Thoracic aorta (tissue), 2 donors: ENCODE results near the gene NPAS3. TPM values are rescaled to one million over a fixed set of nuclear protein-coding genes. Genes with fewer than 3 reads are reported as not detected.

Experiments used
- ATAC-seq: fragments of 150-250 bp; one replicate; pipeline ENCODE4 v1.8.0; 2017; ENCODE audit warnings: low read depth; ENCODE audit not compliant: insufficient number of reproducible peaks, low FRiP score
- DNase-seq: peaks from one replicate; pipeline ENCODE4 v3.0.0-alpha.2; 2020; ENCODE audit warnings: low spot score
- H3K27ac ChIP-seq, 2 donors: fragments of 200-600 bp; sonication (generic); 1 replicate in 1 of 2; 2 replicates in 1 of 2; pipeline ENCODE4 v1.5.1; 2016; ENCODE audit warnings: mild to moderate bottlenecking in 2 of 2, moderate library complexity in 2 of 2
- H3K27me3 ChIP-seq: fragments of 200-600 bp; sonication (generic); replicated peaks from 2 replicates; pipeline ENCODE4 v1.6.0; 2016; ENCODE audit warnings: mild to moderate bottlenecking; ENCODE audit not compliant: insufficient read depth
- H3K36me3 ChIP-seq: fragments of 200-600 bp; sonication (generic); one replicate; pipeline ENCODE4 v1.5.1; 2016
- H3K4me1 ChIP-seq, 2 donors: fragments of 200-600 bp; sonication (generic); 1 replicate in 1 of 2; 2 replicates in 1 of 2; pipeline versions ENCODE4 v1.5.1 to v1.6.0; 2016; ENCODE audit warnings: low read depth in 2 of 2, mild to moderate bottlenecking in 1 of 2; ENCODE audit not compliant: control insufficient read depth in 1 of 2
- H3K4me3 ChIP-seq: fragments of 200-600 bp; sonication (generic); 2 replicates; pipeline ENCODE4 v1.5.1; 2016; ENCODE audit warnings: mild to moderate bottlenecking
- H3K9me3 ChIP-seq: fragments of 200-600 bp; sonication (generic); 2 replicates; pipeline ENCODE4 v1.5.1; 2016
- CTCF ChIP-seq: fragments of 200-600 bp; sonication (generic); IDR thresholded peaks from one replicate; pipeline ENCODE4 v1.5.1; 2019; ENCODE audit warnings: antibody characterized with exemption
- total RNA-seq, 2 donors: library from RNA; depleted of rRNA; stranded (reverse); fragments of >200 nt; gene quantifications; one replicate each; pipeline versions ENCODE4 v1.1.0 to v1.2.3, GENCODE V29; 2016

NPAS3 gene
- total RNA-seq, 2 donors from 2014 or later, result 1.1 TPM; not detected in 1

- no peak overlapping the region for H3K27ac ChIP-seq
- H3K9me3 ChIP-seq, result no peaks in the 10 kb centered on the region
- DNase-seq, result no peak
- no peaks in the 10 kb centered on the region for H3K36me3 ChIP-seq
- H3K4me3 ChIP-seq, result no peak overlapping the region
- H3K27me3 ChIP-seq, result no peaks in the 10 kb centered on the region
- TF ChIP-seq CTCF, result no peak
- H3K4me1 ChIP-seq, result no peaks in the 10 kb centered on the region
- ATAC-seq, result no peak
Measured at GRCh38 chr14:33618361-33619105, 679.9 kb downstream of the NPAS3 start.

- TF ChIP-seq CTCF, result no peak
- no peaks in the 10 kb centered on the region for H3K36me3 ChIP-seq
- no peak overlapping the region for H3K4me3 ChIP-seq
- no peak overlapping the region for H3K27ac ChIP-seq
- DNase-seq, result no peak
- no peaks in the 10 kb centered on the region for H3K9me3 ChIP-seq
- no peaks in the 10 kb centered on the region for H3K4me1 ChIP-seq
- no peak for ATAC-seq
- no peaks in the 10 kb centered on the region for H3K27me3 ChIP-seq
Measured at GRCh38 chr14:33622496-33622895, 683.8 kb downstream of the NPAS3 start.

- H3K36me3 ChIP-seq, result no peaks in the 10 kb centered on the region
- ATAC-seq (no peak), DNase-seq (no peak)
- H3K4me3 ChIP-seq, result no peak overlapping the region
- no peak overlapping the region for H3K27ac ChIP-seq
- TF ChIP-seq CTCF, result no peak
- H3K4me1 ChIP-seq, result no peaks in the 10 kb centered on the region
- H3K9me3 ChIP-seq, result no peaks in the 10 kb centered on the region
- H3K27me3 ChIP-seq, result no peaks in the 10 kb centered on the region
Measured at GRCh38 chr14:33629792-33630191, 691.1 kb downstream of the NPAS3 start.

- no peaks in the 10 kb centered on the region for H3K4me1 ChIP-seq
- H3K36me3 ChIP-seq, result no peaks in the 10 kb centered on the region
- no peaks in the 10 kb centered on the region for H3K27me3 ChIP-seq
- no peak for DNase-seq
- no peak for ATAC-seq
- H3K27ac ChIP-seq, result no peak overlapping the region
- no peaks in the 10 kb centered on the region for H3K9me3 ChIP-seq
- H3K4me3 ChIP-seq, result no peak overlapping the region
- TF ChIP-seq CTCF, result no peak
Measured at GRCh38 chr14:33631021-33631420, 692.3 kb downstream of the NPAS3 start.

GRCh38 chr14:33631441-33631840 lies 692.8 kb downstream of the NPAS3 start:
- no peak overlapping the region for H3K27ac ChIP-seq
- ATAC-seq, result no peak
- TF ChIP-seq CTCF, result no peak
- H3K36me3 ChIP-seq, result no peaks in the 10 kb centered on the region
- no peaks in the 10 kb centered on the region for H3K9me3 ChIP-seq
- H3K27me3 ChIP-seq, result no peaks in the 10 kb centered on the region
- H3K4me3 ChIP-seq, result no peak overlapping the region
- no peak for DNase-seq
- no peaks in the 10 kb centered on the region for H3K4me1 ChIP-seq
